OCI-LY3 (cell line): ENCODE data around the gene GNG10.

Source experiments
- EZH2phosphoT487 ChIP-seq: fragments of 200-600 bp; shearing (Covaris generic); IDR thresholded peaks from 2 replicates; pipeline ENCODE4 v1.6.1; 2018; ENCODE audit warnings: antibody characterized with exemption, mixed run types, low read depth
- TF ChIP-seq, protein P1 (sequence below): fragments of 200-600, 300-600 bp; sonication (generic); IDR thresholded peaks from 2 replicates; pipeline ENCODE4 v1.5.1; 2014; ENCODE audit warnings: antibody characterized with exemption, low read length, low read depth

DNA sequence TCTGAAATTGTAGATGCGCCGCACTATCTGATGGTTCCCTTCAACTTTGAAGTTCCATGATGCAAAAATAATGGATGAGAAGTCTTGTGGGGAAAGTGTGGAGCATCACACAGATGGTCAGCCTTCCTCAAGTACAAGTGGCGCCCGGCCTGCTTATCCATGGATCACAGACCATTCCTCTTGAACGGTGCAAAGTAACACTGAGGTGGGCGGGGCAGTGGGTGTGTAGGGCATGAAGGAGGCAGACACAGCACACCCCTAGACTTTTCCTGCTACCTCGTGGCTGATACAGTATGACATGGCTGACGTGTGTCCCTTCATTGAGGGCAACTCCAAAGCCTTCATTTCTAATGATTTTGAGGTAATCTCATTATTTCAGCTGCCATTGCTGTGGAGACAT lies 2.5 kb upstream of the GNG10 start:
- TF ChIP-seq, protein P1, sequence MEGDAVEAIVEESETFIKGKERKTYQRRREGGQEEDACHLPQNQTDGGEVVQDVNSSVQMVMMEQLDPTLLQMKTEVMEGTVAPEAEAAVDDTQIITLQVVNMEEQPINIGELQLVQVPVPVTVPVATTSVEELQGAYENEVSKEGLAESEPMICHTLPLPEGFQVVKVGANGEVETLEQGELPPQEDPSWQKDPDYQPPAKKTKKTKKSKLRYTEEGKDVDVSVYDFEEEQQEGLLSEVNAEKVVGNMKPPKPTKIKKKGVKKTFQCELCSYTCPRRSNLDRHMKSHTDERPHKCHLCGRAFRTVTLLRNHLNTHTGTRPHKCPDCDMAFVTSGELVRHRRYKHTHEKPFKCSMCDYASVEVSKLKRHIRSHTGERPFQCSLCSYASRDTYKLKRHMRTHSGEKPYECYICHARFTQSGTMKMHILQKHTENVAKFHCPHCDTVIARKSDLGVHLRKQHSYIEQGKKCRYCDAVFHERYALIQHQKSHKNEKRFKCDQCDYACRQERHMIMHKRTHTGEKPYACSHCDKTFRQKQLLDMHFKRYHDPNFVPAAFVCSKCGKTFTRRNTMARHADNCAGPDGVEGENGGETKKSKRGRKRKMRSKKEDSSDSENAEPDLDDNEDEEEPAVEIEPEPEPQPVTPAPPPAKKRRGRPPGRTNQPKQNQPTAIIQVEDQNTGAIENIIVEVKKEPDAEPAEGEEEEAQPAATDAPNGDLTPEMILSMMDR: no peak
- TF ChIP-seq EZH2phosphoT487: no peak
